Mammary epithelial cell (primary cell): ENCODE measurements around the gene CABP1.

ENCODE experiments used
- EZH2 ChIP-seq: IDR thresholded peaks from 2 replicates; pipeline ENCODE4 v1.6.1; 2012; ENCODE audit warnings: low read length, inconsistent platforms, borderline replicate concordance
- TF ChIP-seq, protein P1 (sequence below), 2 donors: IDR thresholded peaks in 1 of 2; conservative IDR thresholded peaks in 1 of 2; 2 replicates each; pipeline ENCODE4 v1.5.1; 2011 to 2012; ENCODE audit warnings: inconsistent platforms in 2 of 2, low read length in 2 of 2, mild to moderate bottlenecking in 2 of 2, control low read depth in 1 of 2, low read depth in 1 of 2; ENCODE audit not compliant: insufficient read depth in 1 of 2; ENCODE audit errors: extremely low read depth in 1 of 2

DNA sequence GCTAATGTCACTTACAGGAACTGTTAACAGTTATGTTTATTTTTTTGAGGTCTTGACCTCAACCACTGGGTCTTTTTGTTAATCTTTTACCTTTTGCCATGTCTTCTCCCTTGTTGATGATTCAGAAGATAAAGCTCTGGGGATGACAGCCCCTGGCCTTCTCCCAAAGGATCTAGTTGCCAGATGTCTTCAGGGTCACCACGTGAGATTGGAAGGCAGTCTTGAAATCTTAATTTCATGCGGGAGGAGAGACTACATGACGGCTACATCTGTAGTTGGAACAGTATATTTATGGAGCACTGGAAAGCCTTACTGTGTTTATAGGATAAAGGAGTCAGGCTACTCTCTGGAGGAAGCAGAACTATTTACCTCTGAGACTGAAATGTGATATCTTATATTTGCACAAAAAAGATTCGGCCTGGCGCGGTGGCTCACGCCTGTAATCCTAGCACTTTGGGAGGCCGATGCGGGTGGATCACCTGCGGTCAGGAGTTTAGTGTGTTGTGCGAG lies 52.2 kb downstream of the CABP1 start:
- TF ChIP-seq, protein P1, sequence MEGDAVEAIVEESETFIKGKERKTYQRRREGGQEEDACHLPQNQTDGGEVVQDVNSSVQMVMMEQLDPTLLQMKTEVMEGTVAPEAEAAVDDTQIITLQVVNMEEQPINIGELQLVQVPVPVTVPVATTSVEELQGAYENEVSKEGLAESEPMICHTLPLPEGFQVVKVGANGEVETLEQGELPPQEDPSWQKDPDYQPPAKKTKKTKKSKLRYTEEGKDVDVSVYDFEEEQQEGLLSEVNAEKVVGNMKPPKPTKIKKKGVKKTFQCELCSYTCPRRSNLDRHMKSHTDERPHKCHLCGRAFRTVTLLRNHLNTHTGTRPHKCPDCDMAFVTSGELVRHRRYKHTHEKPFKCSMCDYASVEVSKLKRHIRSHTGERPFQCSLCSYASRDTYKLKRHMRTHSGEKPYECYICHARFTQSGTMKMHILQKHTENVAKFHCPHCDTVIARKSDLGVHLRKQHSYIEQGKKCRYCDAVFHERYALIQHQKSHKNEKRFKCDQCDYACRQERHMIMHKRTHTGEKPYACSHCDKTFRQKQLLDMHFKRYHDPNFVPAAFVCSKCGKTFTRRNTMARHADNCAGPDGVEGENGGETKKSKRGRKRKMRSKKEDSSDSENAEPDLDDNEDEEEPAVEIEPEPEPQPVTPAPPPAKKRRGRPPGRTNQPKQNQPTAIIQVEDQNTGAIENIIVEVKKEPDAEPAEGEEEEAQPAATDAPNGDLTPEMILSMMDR (conservative IDR thresholded peaks at IDR 0.05 in 1 of 2, IDR thresholded peaks at IDR 0.05 in 1 of 2; ENCODE audit: extremely low read depth in 1 of 2, insufficient read depth in 1 of 2, low read depth in 1 of 2, low read length in 2 of 2), result no peak
- TF ChIP-seq EZH2, result no peak
